Endothelial cell of umbilical vein (primary cell): Measurements from ENCODE around the gene SRGAP3. TPM values are rescaled to one million over a fixed set of nuclear protein-coding genes. Genes with fewer than 3 reads are reported as not detected.

ENCODE experiments used
- BruUV-seq: library from RNA; stranded (reverse); fragments of 400-500 nt; replicated peaks from 2 replicates; lab custom pipeline; 2021; lab: Mats Ljungman, UMichigan
- CTCF ChIA-PET: fragments of 300-600, 350-600 bp; sonication (Branson Sonifier 250); formaldehyde crosslinking; loops from one replicate; lab custom pipeline; 2021; ENCODE audit warnings: antibody characterized with exemption, inconsistent platforms; lab: Charles Lee
- POLR2A ChIA-PET: fragments of 300-600, 350-600 bp; sonication (Branson Sonifier 250); formaldehyde crosslinking; loops from one replicate; lab custom pipeline; 2021; ENCODE audit warnings: antibody characterized with exemption, inconsistent platforms; lab: Charles Lee
- DNase-seq: peaks from one replicate; pipeline ENCODE4 v3.0.0-alpha.2; 2011; ENCODE audit warnings: low read depth, low spot score
- FAIRE-seq: peaks from 2 replicates; lab custom pipeline; 2011; peaks lifted over from hg19 to GRCh38; lab: Jason Lieb, UNC
- H2AFZ ChIP-seq: 2 replicates; pipeline ENCODE4 v1.6.0; 2012; ENCODE audit warnings: low read depth, low read length, control low read depth, inconsistent platforms
- H3K27ac ChIP-seq: 2 replicates; pipeline ENCODE4 v1.5.1; 2011; ENCODE audit warnings: low read depth, mild to moderate bottlenecking, control low read depth, low read length, moderate library complexity; ENCODE audit not compliant: insufficient read depth
- H3K27me3 ChIP-seq, 2 experiments: 2 replicates each; pipeline versions ENCODE4 v1.6.0 to v1.6.1; 2011; ENCODE audit warnings: low read length in 2 of 2, mixed read lengths in 1 of 2; ENCODE audit not compliant: control insufficient read depth in 2 of 2, insufficient read depth in 2 of 2
- H3K36me3 ChIP-seq, 2 experiments: 2 replicates in 1 of 2; 3 replicates in 1 of 2; pipeline ENCODE4 v1.5.1; 2011; ENCODE audit warnings: low read length in 2 of 2, mild to moderate bottlenecking in 1 of 2, moderate library complexity in 1 of 2; ENCODE audit not compliant: control insufficient read depth in 2 of 2, insufficient read depth in 2 of 2; ENCODE audit errors: extremely low read depth in 1 of 2
- H3K4me1 ChIP-seq: 3 replicates; pipeline ENCODE4 v1.5.1; 2011; ENCODE audit warnings: mild to moderate bottlenecking, low read length; ENCODE audit not compliant: control insufficient read depth, insufficient read depth; ENCODE audit errors: extremely low read depth
- H3K4me2 ChIP-seq: 2 replicates; pipeline ENCODE4 v1.6.1; 2011; ENCODE audit warnings: low read length, control low read depth, mixed read lengths; ENCODE audit not compliant: insufficient read depth
- H3K4me3 ChIP-seq, 3 experiments: fragments of 200-600 bp in 1 of 3; sonication (generic), shearing (Covaris generic) in 1 of 3; replicated peaks in 1 of 3; 2 replicates each; pipeline ENCODE4 v1.5.1; 2011 to 2016; ENCODE audit warnings: control low read depth in 3 of 3, low read length in 3 of 3, mild to moderate bottlenecking in 2 of 3, inconsistent platforms in 1 of 3, low read depth in 1 of 3, moderate library complexity in 1 of 3; ENCODE audit not compliant: insufficient read depth in 1 of 3
- H3K79me2 ChIP-seq: 2 replicates; pipeline ENCODE4 v1.6.0; 2012; ENCODE audit warnings: low read length, inconsistent platforms; ENCODE audit not compliant: control insufficient read depth, insufficient read depth
- H3K9ac ChIP-seq: replicated peaks from 2 replicates; pipeline ENCODE3; 2011; ENCODE audit warnings: low read length, control low read depth; ENCODE audit not compliant: insufficient read depth; ENCODE audit errors: extremely low read depth
- H3K9me1 ChIP-seq: replicated peaks from 3 replicates; pipeline ENCODE4 v1.6.0; 2011; ENCODE audit warnings: mild to moderate bottlenecking, low read length; ENCODE audit not compliant: control insufficient read depth, insufficient read depth; ENCODE audit errors: extremely low read depth
- H3K9me3 ChIP-seq: replicated peaks from 2 replicates; pipeline ENCODE4 v1.5.1; 2012; ENCODE audit warnings: low read length, inconsistent platforms; ENCODE audit not compliant: control insufficient read depth, insufficient read depth
- H4K20me1 ChIP-seq: replicated peaks from 2 replicates; pipeline ENCODE3; 2011; ENCODE audit warnings: mild to moderate bottlenecking, low read length; ENCODE audit not compliant: control insufficient read depth, insufficient read depth; ENCODE audit errors: extremely low read depth
- CTCF ChIP-seq, 2 donors: IDR thresholded peaks; 1 replicate in 1 of 2; 2 replicates in 1 of 2; pipeline ENCODE4 v1.5.1; 2011; ENCODE audit warnings: low read length in 2 of 2, mild to moderate bottlenecking in 2 of 2, moderate library complexity in 2 of 2, control low read depth in 1 of 2, inconsistent platforms in 1 of 2, low read depth in 1 of 2; ENCODE audit not compliant: insufficient read depth in 1 of 2; ENCODE audit errors: extremely low read depth in 1 of 2
- EZH2 ChIP-seq: IDR thresholded peaks from 2 replicates; pipeline ENCODE4 v1.6.1; 2012; ENCODE audit warnings: borderline replicate concordance, low read depth, mild to moderate bottlenecking, moderate library complexity, low read length, inconsistent platforms; ENCODE audit not compliant: severe bottlenecking
- FOS ChIP-seq: IDR thresholded peaks from 2 replicates; pipeline ENCODE4 v1.6.1; 2011; ENCODE audit warnings: mild to moderate bottlenecking, low read length, moderate library complexity, borderline replicate concordance; ENCODE audit not compliant: insufficient read depth
- GATA2 ChIP-seq: IDR thresholded peaks from 2 replicates; pipeline ENCODE4 v1.7.0; 2011; ENCODE audit warnings: low read depth, mild to moderate bottlenecking, moderate library complexity, mixed read lengths, low read length; ENCODE audit not compliant: insufficient read length, insufficient read depth
- JUN ChIP-seq: IDR thresholded peaks from 2 replicates; pipeline ENCODE4 v1.6.1; 2011; ENCODE audit warnings: borderline replicate concordance, low read depth; ENCODE audit not compliant: insufficient read length, insufficient read depth
- MAX ChIP-seq: IDR thresholded peaks from 2 replicates; pipeline ENCODE4 v1.6.1; 2011; ENCODE audit not compliant: insufficient read depth, insufficient read length
- MYC ChIP-seq: IDR thresholded peaks from one replicate; pipeline ENCODE4 v1.6.1; 2011; ENCODE audit warnings: mild to moderate bottlenecking, low read depth, low read length
- POLR2A ChIP-seq: IDR thresholded peaks from 2 replicates; pipeline ENCODE4 v1.6.1; 2012; ENCODE audit warnings: low read depth, mild to moderate bottlenecking, control low read depth, low read length
- POLR2AphosphoS5 ChIP-seq: IDR thresholded peaks from 2 replicates; pipeline ENCODE4 v1.6.1; 2012; ENCODE audit warnings: low read depth, mild to moderate bottlenecking, control low read depth, low read length, moderate library complexity; ENCODE audit not compliant: insufficient read depth
- dilution Hi-C: fragments of 300-500 bp; cut with MboI; formaldehyde crosslinking; loops from one replicate; pipeline ENCODE4 v1.15.0; 2019; ENCODE audit warnings: low sequenced_read_pairs; ENCODE audit not compliant: extremely low pct_ligation_motif_present
- intact Hi-C: fragments of 100-400 bp; cut with micrococcal nuclease; formaldehyde crosslinking; loops from one replicate; pipeline ENCODE4 v1.10.0; 2022
- polyA plus RNA-seq, 4 experiments: library from polyadenylated mRNA; depleted of rRNA in 3 of 4; stranded (reverse) in 3 of 4; unstranded in 1 of 4; fragments of >200 nt; gene quantifications; 2 replicates each; pipeline versions ENCODE4 v1.2.1 to v1.2.3, GENCODE V29; 2011 to 2012; ENCODE audit warnings: missing spikeins in 1 of 4
- total RNA-seq: library from RNA; stranded (reverse); gene quantifications from 2 replicates; pipeline ENCODE4 v1.2.3, GENCODE V29; 2021

The SRGAP3 gene
- total and polyA plus RNA-seq, 2 donors (not counting 3 experiments of a cell fraction or from before 2014, with no cell fraction given), result 0.06 TPM; not detected in 1

GRCh38 chr3:8993331-8993730 is 256.1 kb downstream of the SRGAP3 start:
- H3K4me2 ChIP-seq, result no peak overlapping the region
- no peaks in the 10 kb centered on the region for H3K9me1 ChIP-seq
- CTCF ChIA-PET, result interaction anchor here (1.5 kb wide), 1 partner anchor 309 kb away, joined by 4 read pairs; no protein-coding TSS in a partner anchor
- H2AFZ ChIP-seq, result no peak overlapping the region
- no peaks in the 10 kb centered on the region for H3K27me3 ChIP-seq
- no peaks in the 10 kb centered on the region for H3K79me2 ChIP-seq
- no peaks in the 10 kb centered on the region for H4K20me1 ChIP-seq
- no peaks in the 10 kb centered on the region for H3K4me1 ChIP-seq
- no TSS peak for BruUV-seq
- no peak overlapping the region for H3K27ac ChIP-seq
- no peaks in the 10 kb centered on the region for H3K36me3 ChIP-seq
- POLR2A ChIA-PET, result no interaction called here
- no peak for FAIRE-seq
- intact Hi-C loops (no loop called here), dilution Hi-C loops (no loop called here)
- TF ChIP-seq MAX (no peak), CTCF (IDR thresholded peaks at IDR 0.05; ENCODE audit: extremely low read depth in 1 of 2, insufficient read depth in 1 of 2, low read depth in 1 of 2, low read length in 2 of 2) (no peak), POLR2AphosphoS5 (no peak), JUN (no peak), FOS (no peak), MYC (no peak), EZH2 (no peak), GATA2 (no peak), POLR2A (no peak)
- DNase-seq, result no peak
- no peaks in the 10 kb centered on the region for H3K9me3 ChIP-seq
- H3K9ac ChIP-seq, result no peak overlapping the region
- H3K4me3 ChIP-seq, result no peak overlapping the region
